WTC11 (cell line): ENCODE data around the gene PC. TPM values are rescaled to one million over a fixed set of nuclear protein-coding genes. Genes with fewer than 3 reads are reported as not detected.

Experiments used
- ATAC-seq: fragments of 200-7000 bp; cut with Tn5 transposase; 2 replicates; pipeline ENCODE4 v1.10.0; 2021; ENCODE audit warnings: mild to moderate bottlenecking, moderate library complexity
- CTCF ChIA-PET: fragments of 300-600 bp; sonication (Branson Sonifier 250); formaldehyde crosslinking; loops from one replicate; lab custom pipeline; 2021; ENCODE audit warnings: antibody characterized with exemption; lab: Charles Lee
- POLR2A ChIA-PET: fragments of 350-600 bp; sonication (Branson Sonifier 250); formaldehyde crosslinking; loops from one replicate; lab custom pipeline; 2021; ENCODE audit warnings: antibody characterized with exemption; lab: Charles Lee
- DNase-seq: peaks from one replicate; pipeline ENCODE4 v3.0.0; 2021; ENCODE audit warnings: low spot score
- H3K27ac Mint-ChIP-seq: 2 replicates; pipeline ENCODE4 v1.8.0; 2021; ENCODE audit warnings: mixed read lengths
- H3K27me3 Mint-ChIP-seq: 2 replicates; pipeline ENCODE4 v1.8.0; 2021; ENCODE audit warnings: low read depth, mild to moderate bottlenecking, moderate library complexity, mixed read lengths
- H3K36me3 Mint-ChIP-seq: 2 replicates; pipeline ENCODE4 v1.8.0; 2021; ENCODE audit warnings: mixed read lengths
- H3K4me1 Mint-ChIP-seq: 2 replicates; pipeline ENCODE4 v1.8.0; 2022; ENCODE audit warnings: mixed read lengths
- H3K4me3 Mint-ChIP-seq: 2 replicates; pipeline ENCODE4 v1.8.0; 2021; ENCODE audit warnings: mild to moderate bottlenecking, moderate library complexity, mixed read lengths
- H3K9me3 Mint-ChIP-seq: 2 replicates; pipeline ENCODE4 v1.8.0; 2021; ENCODE audit warnings: mixed read lengths
- ATF2 ChIP-seq: sonication (generic); formaldehyde crosslinking; IDR thresholded peaks from 2 replicates; pipeline ENCODE4 v1.8.1; 2022; ENCODE audit warnings: low read depth, missing genetic modification reagents, borderline replicate concordance
- CTCF ChIP-seq: fragments of 200-600 bp; IDR thresholded peaks from 2 replicates; pipeline ENCODE4 v1.8.0; 2022; ENCODE audit warnings: antibody characterized with exemption
- ERG ChIP-seq: fragments of 250-450 bp; sonication (Bioruptor Pico); IDR thresholded peaks from 2 replicates; pipeline ENCODE4 v1.8.0; 2021; ENCODE audit warnings: mild to moderate bottlenecking
- FOXP4 ChIP-seq: sonication (generic); formaldehyde crosslinking; IDR thresholded peaks from 2 replicates; pipeline ENCODE4 v1.8.0; 2022; ENCODE audit warnings: mild to moderate bottlenecking, missing genetic modification reagents
- GABPB1 ChIP-seq: sonication (generic); formaldehyde crosslinking; IDR thresholded peaks from 2 replicates; pipeline ENCODE4 v1.8.1; 2023; ENCODE audit warnings: mild to moderate bottlenecking, missing genetic modification reagents
- OVOL2 ChIP-seq: fragments of 250-450 bp; sonication (Bioruptor Pico); IDR thresholded peaks from 2 replicates; pipeline ENCODE4 v1.9.0; 2021; ENCODE audit warnings: mild to moderate bottlenecking, borderline replicate concordance
- SP1 ChIP-seq: sonication (generic); formaldehyde crosslinking; conservative IDR thresholded peaks from 2 replicates; pipeline ENCODE4 v1.8.1; 2022; ENCODE audit warnings: missing genetic modification reagents
- TEAD1 ChIP-seq: sonication (generic); formaldehyde crosslinking; IDR thresholded peaks from 2 replicates; pipeline ENCODE4 v1.8.0; 2022; ENCODE audit warnings: mild to moderate bottlenecking, missing genetic modification reagents
- ZNF263 ChIP-seq: sonication (generic); formaldehyde crosslinking; IDR thresholded peaks from 2 replicates; pipeline ENCODE4 v1.8.1; 2022; ENCODE audit warnings: low read depth, mild to moderate bottlenecking, moderate library complexity, missing genetic modification reagents
- ZNF425 ChIP-seq: fragments of 250-450 bp; sonication (Bioruptor Pico); conservative IDR thresholded peaks from 2 replicates; pipeline ENCODE4 v1.9.0; 2021; ENCODE audit warnings: mild to moderate bottlenecking
- total RNA-seq: library from RNA; stranded (reverse); gene quantifications from 3 replicates; pipeline ENCODE4 v1.2.3, GENCODE V29; 2021

PC gene
- total RNA-seq, 1 experiment from 2014 or later, result 27.2 TPM

- Mint-ChIP-seq H3K9me3 (peaks cover 9% of the 10 kb centered on the region), H3K27ac (no peak overlapping the region), H3K4me3 (no peak overlapping the region), H3K36me3 (peaks cover 8% of the 10 kb centered on the region), H3K4me1 (peaks cover 27% of the 10 kb centered on the region), H3K27me3 (no peaks in the 10 kb centered on the region; the same call in 1 of the 2 replicates)
- TF ChIP-seq SP1 (no peak), GABPB1 (CRISPR knock-in tag) (no peak), ATF2 (CRISPR knock-in tag) (no peak)
- CTCF ChIA-PET, result interaction anchor here (1.1 to 4.0 kb wide), 2 partner anchors 10 to 36 kb away, joined by 4 to 16 read pairs; no protein-coding TSS in a partner anchor
- POLR2A ChIA-PET, result no interaction called here
- DNase-seq (no peak), ATAC-seq (no peak)
These were observed 27.5 kb upstream of the PC start for GRCh38 chr11:66985508-66986177.

GRCh38 chr11:66983275-66983924, 25.2 kb upstream of the PC start:
- H3K36me3 Mint-ChIP-seq, result peaks cover 4% of the 10 kb centered on the region; the same call in 1 of the 2 replicates
- no peak for DNase-seq
- H3K9me3 Mint-ChIP-seq, result peaks cover 13% of the 10 kb centered on the region
- H3K4me3 Mint-ChIP-seq, result no peak overlapping the region
- no peak for ATAC-seq
- H3K4me1 Mint-ChIP-seq, result peaks cover 26% of the 10 kb centered on the region
- TF ChIP-seq ERG (CRISPR knock-in tag), result no peak
- H3K27me3 Mint-ChIP-seq, result no peaks in the 10 kb centered on the region; the same call in 1 of the 2 replicates
- POLR2A ChIA-PET, result no interaction called here
- CTCF ChIA-PET, result interaction anchor here (0.6 to 1.0 kb wide), 2 partner anchors 38 to 406 kb away, joined by 3 read pairs; no protein-coding TSS in a partner anchor
- H3K27ac Mint-ChIP-seq, result no peak overlapping the region

- ATAC-seq (no peak), DNase-seq (no peak)
- Mint-ChIP-seq H3K36me3 (no peaks in the 10 kb centered on the region), H3K9me3 (peaks cover 8% of the 10 kb centered on the region), H3K27me3 (no peaks in the 10 kb centered on the region), H3K4me3 (no peak overlapping the region), H3K27ac (no peak overlapping the region), H3K4me1 (peaks cover 12% of the 10 kb centered on the region)
- TF ChIP-seq FOXP4 (CRISPR knock-in tag) (no peak), TEAD1 (CRISPR knock-in tag) (no peak), OVOL2 (CRISPR knock-in tag) (no peak), ATF2 (CRISPR knock-in tag) (no peak)
- CTCF ChIA-PET, result interaction anchor here (0.6 to 1.0 kb wide), 2 partner anchors 40 to 95 kb away, joined by 3 to 4 read pairs; no protein-coding TSS in a partner anchor
- POLR2A ChIA-PET, result no interaction called here
These were observed 23.9 kb upstream of the PC start for GRCh38 chr11:66981976-66982578.

- Mint-ChIP-seq H3K4me3 (no peak overlapping the region), H3K36me3 (no peaks in the 10 kb centered on the region), H3K27me3 (no peaks in the 10 kb centered on the region), H3K4me1 (peaks cover 8% of the 10 kb centered on the region), H3K9me3 (peaks cover 8% of the 10 kb centered on the region), H3K27ac (no peak overlapping the region)
- TF ChIP-seq CTCF, result no peak
- no peak for TF ChIP-seq ZNF425 (CRISPR knock-in tag)
- TF ChIP-seq SP1, result no peak
- TF ChIP-seq ZNF263 (CRISPR knock-in tag), result no peak
- DNase-seq, result no peak
- CTCF ChIA-PET, result no interaction called here
- ATAC-seq, result no peak
- POLR2A ChIA-PET, result no interaction called here
These were observed 21.3 kb upstream of the PC start for GRCh38 chr11:66979336-66979980.
